GM19438 (cell line): ENCODE measurements around the gene TRIM65.

Source experiments
- ATAC-seq: cut with Tn5 transposase; IDR thresholded peaks from one replicate; pipeline ENCODE4 v1.9.1; 2021; ENCODE audit warnings: low read depth; ENCODE audit not compliant: unreplicated experiment

Gene TRIM65

DNA sequence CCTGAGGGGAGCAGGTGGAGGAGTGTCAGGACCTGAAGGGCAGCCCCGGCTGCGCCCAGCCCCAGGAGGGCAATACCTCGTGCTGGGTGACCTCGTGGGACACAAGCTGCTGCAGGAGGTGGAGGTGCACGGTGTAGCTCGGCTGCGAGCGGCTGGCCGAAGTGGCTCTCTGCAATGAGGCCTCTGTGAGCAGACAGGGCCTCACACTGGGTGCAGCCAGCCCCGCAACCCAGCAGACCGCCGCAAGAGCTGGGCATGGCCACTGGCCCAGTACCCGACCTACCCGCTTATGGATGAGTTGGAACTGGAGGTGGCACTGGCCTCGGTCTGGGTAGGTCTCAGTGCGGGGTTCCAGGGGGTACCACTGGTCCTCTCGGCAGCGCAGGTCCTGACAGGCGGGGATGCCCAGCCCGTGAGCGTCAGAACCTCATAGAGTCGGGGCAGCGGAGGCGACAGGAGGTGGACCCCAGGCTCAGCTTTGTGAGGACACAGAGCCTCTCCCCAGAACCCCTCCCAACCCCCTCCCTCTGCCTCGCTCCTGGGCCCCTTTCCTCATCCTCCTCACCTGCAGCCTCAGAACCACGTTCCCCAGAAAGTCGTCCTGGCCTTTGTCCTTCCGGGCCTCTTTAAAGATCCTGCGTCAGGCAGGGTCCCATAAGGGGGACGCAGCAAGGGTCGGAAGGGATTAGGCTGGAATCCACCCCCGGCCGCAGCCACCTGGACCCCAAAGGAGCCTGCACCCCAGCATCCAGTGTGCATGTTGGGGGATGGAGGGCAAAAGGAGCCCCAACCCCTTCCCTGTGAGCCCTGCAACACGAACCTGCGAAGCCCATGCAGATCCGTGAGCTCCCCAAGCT lies 56.6 kb downstream of the TRIM65 start:
- ATAC-seq, result no peak
